Neural cell (in vitro differentiated cells): ENCODE measurements around the gene NEDD4L. TPM values are rescaled to one million over a fixed set of nuclear protein-coding genes. Genes with fewer than 3 reads are reported as not detected.

ENCODE experiments used
- H2AFZ ChIP-seq: fragments of 200-600, 300-800 bp; sonication (generic), shearing (Covaris generic); 2 replicates; pipeline ENCODE4 v1.6.0; 2014; ENCODE audit warnings: low read depth, mild to moderate bottlenecking, antibody characterized with exemption, low read length, moderate library complexity
- H3F3A ChIP-seq: fragments of 200-600 bp; shearing (Covaris generic); 2 replicates; pipeline ENCODE4 v1.6.1; 2016; ENCODE audit warnings: mild to moderate bottlenecking, moderate library complexity, mixed read lengths, antibody characterized with exemption, low read length; ENCODE audit not compliant: insufficient read depth, poor library complexity, severe bottlenecking
- H3K27ac ChIP-seq: fragments of 200-600, 300-800 bp; sonication (generic), shearing (Covaris generic); 2 replicates; pipeline ENCODE4 v1.5.1; 2014; ENCODE audit warnings: mild to moderate bottlenecking, low read length, moderate library complexity
- H3K27me3 ChIP-seq: fragments of 300-800, 200-600 bp; sonication (generic), shearing (Covaris generic); 2 replicates; pipeline ENCODE4 v1.6.0; 2014; ENCODE audit warnings: mild to moderate bottlenecking, low read depth, low read length, moderate library complexity; ENCODE audit not compliant: insufficient read depth
- H3K36me3 ChIP-seq: fragments of 300-800, 200-600 bp; sonication (generic), shearing (Covaris generic); 2 replicates; pipeline ENCODE4 v1.5.1; 2014; ENCODE audit warnings: mild to moderate bottlenecking, antibody characterized with exemption, low read length, moderate library complexity; ENCODE audit not compliant: insufficient read depth
- H3K4me2 ChIP-seq: fragments of 300-800, 200-600 bp; sonication (generic), shearing (Covaris generic); 2 replicates; pipeline ENCODE4 v1.6.0; 2014; ENCODE audit warnings: mild to moderate bottlenecking, low read length
- H3K4me3 ChIP-seq: fragments of 300-800, 200-600 bp; sonication (generic), shearing (Covaris generic); 2 replicates; pipeline ENCODE4 v1.5.1; 2014; ENCODE audit warnings: mild to moderate bottlenecking, low read length, moderate library complexity
- H3K79me2 ChIP-seq: fragments of 200-600 bp; shearing (Covaris generic); replicated peaks from 2 replicates; pipeline ENCODE4 v1.6.0; 2014; ENCODE audit warnings: mild to moderate bottlenecking, low read length, moderate library complexity; ENCODE audit not compliant: insufficient read depth
- H3K9ac ChIP-seq: fragments of 300-800, 200-600 bp; sonication (generic), shearing (Covaris generic); 2 replicates; pipeline ENCODE4 v1.6.1; 2016; ENCODE audit warnings: mild to moderate bottlenecking, low read length, mixed read lengths
- H3K9me2 ChIP-seq: fragments of 200-600 bp; shearing (Covaris generic); 2 replicates; pipeline ENCODE4 v1.6.1; 2016; ENCODE audit warnings: mild to moderate bottlenecking, low read length, mixed read lengths; ENCODE audit not compliant: insufficient read depth
- H3K9me3 ChIP-seq: fragments of 200-600, 300-800 bp; sonication (generic), shearing (Covaris generic); 2 replicates; pipeline ENCODE4 v1.6.1; 2016; ENCODE audit warnings: mild to moderate bottlenecking, mixed run types, low read length, moderate library complexity, mixed read lengths
- H4K20me1 ChIP-seq: fragments of 200-600 bp; shearing (Covaris generic); 2 replicates; pipeline ENCODE4 v1.6.1; 2016; ENCODE audit warnings: mild to moderate bottlenecking, mixed run types; ENCODE audit not compliant: insufficient read depth
- CTCF ChIP-seq: fragments of 450-650 bp; IDR thresholded peaks from 2 replicates; pipeline ENCODE4 v1.5.1; 2014; ENCODE audit warnings: antibody characterized with exemption, mild to moderate bottlenecking, moderate library complexity; ENCODE audit not compliant: poor library complexity, severe bottlenecking
- EP300 ChIP-seq: fragments of 450-650 bp; conservative IDR thresholded peaks from 2 replicates; pipeline ENCODE4 v1.6.1; 2014; ENCODE audit warnings: antibody characterized with exemption, mild to moderate bottlenecking, moderate library complexity; ENCODE audit not compliant: poor library complexity, severe bottlenecking
- EZH2 ChIP-seq: fragments of 200-600, 300-800 bp; shearing (Covaris generic), sonication (generic); IDR thresholded peaks from 2 replicates; pipeline ENCODE4 v1.6.1; 2014; ENCODE audit warnings: antibody characterized with exemption, low read length, borderline replicate concordance, mild to moderate bottlenecking; ENCODE audit not compliant: insufficient read depth, poor library complexity, severe bottlenecking
- MXI1 ChIP-seq: fragments of 450-650 bp; conservative IDR thresholded peaks from 2 replicates; pipeline ENCODE4 v1.6.1; 2014; ENCODE audit warnings: antibody characterized with exemption, mild to moderate bottlenecking; ENCODE audit not compliant: poor library complexity, severe bottlenecking
- POLR2AphosphoS5 ChIP-seq: IDR thresholded peaks from 2 replicates; pipeline ENCODE4 v1.6.1; 2012
- RAD21 ChIP-seq: fragments of 450-650 bp; conservative IDR thresholded peaks from 2 replicates; pipeline ENCODE4 v1.6.1; 2014; ENCODE audit warnings: antibody characterized with exemption, mild to moderate bottlenecking, moderate library complexity
- REST ChIP-seq: IDR thresholded peaks from 2 replicates; pipeline ENCODE4 v1.6.1; 2012; ENCODE audit warnings: borderline replicate concordance
- SMC3 ChIP-seq: fragments of 450-650 bp; conservative IDR thresholded peaks from 2 replicates; pipeline ENCODE4 v1.6.1; 2014; ENCODE audit warnings: antibody characterized with exemption, mild to moderate bottlenecking, moderate library complexity; ENCODE audit not compliant: poor library complexity
- TAF1 ChIP-seq: IDR thresholded peaks from 2 replicates; pipeline ENCODE4 v1.6.1; 2012; ENCODE audit warnings: low read depth
- polyA plus RNA-seq: library from polyadenylated mRNA; depleted of rRNA; stranded (reverse); fragments of >200 nt; gene quantifications from 2 replicates; pipeline ENCODE4 v1.2.3, GENCODE V29; 2014

NEDD4L gene
- polyA plus RNA-seq, 1 donor from 2014 or later, result 97.9 TPM

- no peaks in the 10 kb centered on the region for H4K20me1 ChIP-seq
- TF ChIP-seq REST, result no peak
- no peak for TF ChIP-seq MXI1
- TF ChIP-seq POLR2AphosphoS5, result no peak
- TF ChIP-seq EP300, result no peak
- TF ChIP-seq RAD21, result no peak
- no peak for TF ChIP-seq CTCF
- TF ChIP-seq SMC3, result no peak
- TF ChIP-seq TAF1, result no peak
- no peak for TF ChIP-seq EZH2
- no peak overlapping the region for H3K4me2 ChIP-seq
- H3K27me3 ChIP-seq, result no peaks in the 10 kb centered on the region
- H3F3A ChIP-seq, result no peaks in the 10 kb centered on the region
- H3K79me2 ChIP-seq, result no peaks in the 10 kb centered on the region
- H3K27ac ChIP-seq, result no peak overlapping the region
- no peak overlapping the region for H2AFZ ChIP-seq
- no peaks in the 10 kb centered on the region for H3K9me2 ChIP-seq
- H3K4me3 ChIP-seq, result no peak overlapping the region
- H3K36me3 ChIP-seq, result no peaks in the 10 kb centered on the region
- H3K9ac ChIP-seq, result no peak overlapping the region
- no peaks in the 10 kb centered on the region for H3K9me3 ChIP-seq
Observed at GRCh38 chr18:58438161-58438957, 394.3 kb downstream of the NEDD4L start.

DNA sequence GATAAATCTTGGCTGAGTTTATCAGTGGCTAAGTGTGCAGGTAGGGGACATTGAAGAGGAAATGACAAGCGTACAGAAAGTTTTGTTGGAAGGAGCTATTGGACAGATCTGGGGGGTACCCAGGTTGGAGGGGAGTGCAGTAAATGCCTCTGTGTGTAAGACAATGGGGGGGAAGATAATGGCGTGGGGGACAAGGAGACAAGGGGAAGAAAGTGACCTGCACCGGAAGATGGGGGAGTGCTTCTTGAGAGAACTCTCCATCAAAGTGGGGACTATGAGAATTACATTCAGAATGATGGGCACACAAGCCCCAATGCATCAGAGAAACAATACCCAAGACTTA, 394.9 kb downstream of the NEDD4L start:
- H4K20me1 ChIP-seq, result no peaks in the 10 kb centered on the region
- no peak overlapping the region for H3K9ac ChIP-seq
- no peaks in the 10 kb centered on the region for H3K36me3 ChIP-seq
- TF ChIP-seq EZH2 (no peak), SMC3 (no peak), REST (no peak), EP300 (no peak), TAF1 (no peak), MXI1 (no peak), RAD21 (no peak), CTCF (no peak), POLR2AphosphoS5 (no peak)
- no peak overlapping the region for H3K4me3 ChIP-seq
- H3K79me2 ChIP-seq, result no peaks in the 10 kb centered on the region
- no peak overlapping the region for H2AFZ ChIP-seq
- no peak overlapping the region for H3K27ac ChIP-seq
- H3K4me2 ChIP-seq, result no peak overlapping the region
- H3K27me3 ChIP-seq, result no peaks in the 10 kb centered on the region
- H3F3A ChIP-seq, result no peaks in the 10 kb centered on the region
- no peaks in the 10 kb centered on the region for H3K9me3 ChIP-seq
- no peaks in the 10 kb centered on the region for H3K9me2 ChIP-seq
